ENCODE measurements around the gene PBX2. TPM values are rescaled to one million over a fixed set of nuclear protein-coding genes. Genes with fewer than 3 reads are reported as not detected.
"Not testable (repeated sequence)": the region's sequence is repeated elsewhere in the genome, so short reads cannot be mapped to it uniquely, and the experiment has no call there.

PBX2 gene
- total and polyA plus RNA-seq, 2 experiments from 2014 or later, result 7.2 to 111 TPM

- Histone ChIP-seq H3K4me1 (ENCODE audit: insufficient read depth) (peaks cover 55% of the 10 kb centered on the region), H4K20me1 (replicated peaks; ENCODE audit: insufficient read depth) (no peaks in the 10 kb centered on the region), H3F3A (replicated peaks; ENCODE audit: low read depth) (peaks cover 21% of the 10 kb centered on the region), H3K27me3 (ENCODE audit: insufficient read depth) (no peaks in the 10 kb centered on the region), H3K36me3 (ENCODE audit: insufficient read depth) (no peaks in the 10 kb centered on the region), H3K9me2 (ENCODE audit: insufficient read depth) (no peaks in the 10 kb centered on the region), H3K4me2 (peak overlapping the region; percentile 75), H3K27ac (ENCODE audit: low read depth) (peak overlapping the region; percentile 97; the same call in 1 of the 2 replicates), H3K4me3 (peak overlapping the region; percentile 49; the same call in 1 of the 2 replicates), H2AFZ (no peak overlapping the region), H3K79me2 (replicated peaks; ENCODE audit: insufficient read depth) (peaks cover 3% of the 10 kb centered on the region; the same call in 1 of the 2 replicates)
- Mint-ChIP-seq H3K4me1 (peaks cover 57% of the 10 kb centered on the region), H3K27ac (peak overlapping the region; percentile 99; the same call in 1 of the 2 replicates), H3K9me3 (no peaks in the 10 kb centered on the region; the same call in 2 of the 3 replicates), H3K36me3 (ENCODE audit: low read depth) (no peaks in the 10 kb centered on the region), H3K4me3 (peak overlapping the region; percentile 95), H3K27me3 (ENCODE audit: insufficient read depth, low read depth, poor library complexity) (peaks cover 19% of the 10 kb centered on the region)
- ATAC-seq, result no peak
- DNase-seq (ENCODE audit: low spot score), result no peak
- TF ChIP-seq REST (IDR thresholded peaks at IDR 0.05; ENCODE audit: unreplicated experiment) (no peak), ZNF114 (CRISPR knock-in tag; IDR thresholded peaks at IDR 0.05) (no peak), EZH2 (IDR thresholded peaks at IDR 0.05; ENCODE audit: low read depth, unreplicated experiment) (no peak), ZNF462 (CRISPR knock-in tag; IDR thresholded peaks at IDR 0.05) (no peak)
These were observed 4.4 kb upstream of the PBX2 start for GRCh38 chr6:32194388-32194787.

GRCh38 chr6:32193096-32193495 lies 3.1 kb upstream of the PBX2 start:
- H3K27ac Mint-ChIP-seq, result peak overlapping the region; percentile 81
- not testable (repeated sequence) for H3K36me3 ChIP-seq (ENCODE audit: insufficient read depth); DNase-seq (ENCODE audit: low spot score); H2AFZ ChIP-seq; ATAC-seq; H3K9me3 Mint-ChIP-seq; H3K27me3 ChIP-seq (ENCODE audit: insufficient read depth); H3K9me2 ChIP-seq (ENCODE audit: insufficient read depth); H4K20me1 ChIP-seq (replicated peaks; ENCODE audit: insufficient read depth)
- H3K79me2 ChIP-seq (replicated peaks; ENCODE audit: insufficient read depth), result peaks cover 12% of the 10 kb centered on the region
- peaks cover 66% of the 10 kb centered on the region for H3K4me1 Mint-ChIP-seq
- 0 out of 2 replicates have a peak overlapping the region, but pooled peaks have one; percentile 28 for H3K27ac ChIP-seq (ENCODE audit: low read depth)
- H3K4me2 ChIP-seq, result peak overlapping the region; percentile 78
- peaks cover 27% of the 10 kb centered on the region for H3K27me3 Mint-ChIP-seq (ENCODE audit: insufficient read depth, low read depth, poor library complexity)
- H3F3A ChIP-seq (replicated peaks; ENCODE audit: low read depth), result peaks cover 21% of the 10 kb centered on the region
- peaks cover 61% of the 10 kb centered on the region for H3K4me1 ChIP-seq (ENCODE audit: insufficient read depth)
- peaks cover 11% of the 10 kb centered on the region for H3K36me3 Mint-ChIP-seq (ENCODE audit: low read depth)
- H3K4me3 Mint-ChIP-seq, result peak overlapping the region; percentile 54; the same call in 1 of the 3 replicates
- peak overlapping the region; percentile 43 for H3K4me3 ChIP-seq
